ENCODE data around the gene KATNAL2. TPM values are rescaled to one million over a fixed set of nuclear protein-coding genes. Genes with fewer than 3 reads are reported as not detected.

The KATNAL2 gene
- polyA plus RNA-seq, 1 of the 3 experiments (the other 2 are of a cell fraction): 6.5 TPM

DNA sequence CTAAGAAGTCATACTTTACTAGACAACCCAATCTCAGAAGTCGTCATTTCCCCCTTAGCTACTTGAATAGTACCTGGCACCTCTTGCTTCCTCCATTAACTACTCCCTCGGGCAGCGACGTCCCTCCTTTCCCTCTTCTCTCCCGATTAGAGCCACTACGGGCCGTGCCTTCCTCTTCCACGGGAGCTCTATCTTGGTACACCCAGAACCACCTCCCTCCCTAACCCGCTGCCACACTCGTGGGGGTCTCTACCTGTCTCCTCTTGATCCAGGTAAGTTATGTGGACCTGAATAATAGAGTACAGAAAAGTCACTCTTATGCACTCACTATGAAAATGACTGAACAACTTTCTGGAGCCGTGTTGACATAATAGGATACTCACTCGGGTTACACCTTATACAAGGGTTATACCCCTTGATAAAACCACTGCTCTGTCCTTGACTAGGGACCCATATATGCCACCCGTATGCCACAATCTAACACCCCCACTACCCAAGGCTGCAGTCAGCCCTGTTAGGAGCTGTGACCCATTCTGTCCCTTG is 233.5 kb downstream of the KATNAL2 start (continued):
- TF ChIP-seq, protein P1, sequence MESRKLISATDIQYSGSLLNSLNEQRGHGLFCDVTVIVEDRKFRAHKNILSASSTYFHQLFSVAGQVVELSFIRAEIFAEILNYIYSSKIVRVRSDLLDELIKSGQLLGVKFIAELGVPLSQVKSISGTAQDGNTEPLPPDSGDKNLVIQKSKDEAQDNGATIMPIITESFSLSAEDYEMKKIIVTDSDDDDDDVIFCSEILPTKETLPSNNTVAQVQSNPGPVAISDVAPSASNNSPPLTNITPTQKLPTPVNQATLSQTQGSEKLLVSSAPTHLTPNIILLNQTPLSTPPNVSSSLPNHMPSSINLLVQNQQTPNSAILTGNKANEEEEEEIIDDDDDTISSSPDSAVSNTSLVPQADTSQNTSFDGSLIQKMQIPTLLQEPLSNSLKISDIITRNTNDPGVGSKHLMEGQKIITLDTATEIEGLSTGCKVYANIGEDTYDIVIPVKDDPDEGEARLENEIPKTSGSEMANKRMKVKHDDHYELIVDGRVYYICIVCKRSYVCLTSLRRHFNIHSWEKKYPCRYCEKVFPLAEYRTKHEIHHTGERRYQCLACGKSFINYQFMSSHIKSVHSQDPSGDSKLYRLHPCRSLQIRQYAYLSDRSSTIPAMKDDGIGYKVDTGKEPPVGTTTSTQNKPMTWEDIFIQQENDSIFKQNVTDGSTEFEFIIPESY (IDR thresholded peaks at IDR 0.05; ENCODE audit: borderline replicate concordance, low read depth): no peak
- TF ChIP-seq RCOR1 (IDR thresholded peaks at IDR 0.05; ENCODE audit: low read length) (no peak), TCF12 (IDR thresholded peaks at IDR 0.05) (no peak), YY1 (IDR thresholded peaks at IDR 0.05; ENCODE audit: low read depth) (no peak), MEF2A (IDR thresholded peaks at IDR 0.05; ENCODE audit: borderline replicate concordance, low read depth) (no peak), JUND (IDR thresholded peaks at IDR 0.05) (no peak), FOSL2 (IDR thresholded peaks at IDR 0.05; ENCODE audit: borderline replicate concordance, low read depth) (no peak), FOXM1 (IDR thresholded peaks at IDR 0.05; ENCODE audit: low read depth) (no peak), EP300 (IDR thresholded peaks at IDR 0.05; ENCODE audit: borderline replicate concordance in 1 of 2, low read depth in 1 of 2, low read length in 1 of 2) (no peak)
- TF ChIP-seq, protein P2, sequence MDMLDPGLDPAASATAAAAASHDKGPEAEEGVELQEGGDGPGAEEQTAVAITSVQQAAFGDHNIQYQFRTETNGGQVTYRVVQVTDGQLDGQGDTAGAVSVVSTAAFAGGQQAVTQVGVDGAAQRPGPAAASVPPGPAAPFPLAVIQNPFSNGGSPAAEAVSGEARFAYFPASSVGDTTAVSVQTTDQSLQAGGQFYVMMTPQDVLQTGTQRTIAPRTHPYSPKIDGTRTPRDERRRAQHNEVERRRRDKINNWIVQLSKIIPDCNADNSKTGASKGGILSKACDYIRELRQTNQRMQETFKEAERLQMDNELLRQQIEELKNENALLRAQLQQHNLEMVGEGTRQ (IDR thresholded peaks at IDR 0.05; ENCODE audit: borderline replicate concordance, low read depth, low read length): no peak
- TF ChIP-seq, protein P3, sequence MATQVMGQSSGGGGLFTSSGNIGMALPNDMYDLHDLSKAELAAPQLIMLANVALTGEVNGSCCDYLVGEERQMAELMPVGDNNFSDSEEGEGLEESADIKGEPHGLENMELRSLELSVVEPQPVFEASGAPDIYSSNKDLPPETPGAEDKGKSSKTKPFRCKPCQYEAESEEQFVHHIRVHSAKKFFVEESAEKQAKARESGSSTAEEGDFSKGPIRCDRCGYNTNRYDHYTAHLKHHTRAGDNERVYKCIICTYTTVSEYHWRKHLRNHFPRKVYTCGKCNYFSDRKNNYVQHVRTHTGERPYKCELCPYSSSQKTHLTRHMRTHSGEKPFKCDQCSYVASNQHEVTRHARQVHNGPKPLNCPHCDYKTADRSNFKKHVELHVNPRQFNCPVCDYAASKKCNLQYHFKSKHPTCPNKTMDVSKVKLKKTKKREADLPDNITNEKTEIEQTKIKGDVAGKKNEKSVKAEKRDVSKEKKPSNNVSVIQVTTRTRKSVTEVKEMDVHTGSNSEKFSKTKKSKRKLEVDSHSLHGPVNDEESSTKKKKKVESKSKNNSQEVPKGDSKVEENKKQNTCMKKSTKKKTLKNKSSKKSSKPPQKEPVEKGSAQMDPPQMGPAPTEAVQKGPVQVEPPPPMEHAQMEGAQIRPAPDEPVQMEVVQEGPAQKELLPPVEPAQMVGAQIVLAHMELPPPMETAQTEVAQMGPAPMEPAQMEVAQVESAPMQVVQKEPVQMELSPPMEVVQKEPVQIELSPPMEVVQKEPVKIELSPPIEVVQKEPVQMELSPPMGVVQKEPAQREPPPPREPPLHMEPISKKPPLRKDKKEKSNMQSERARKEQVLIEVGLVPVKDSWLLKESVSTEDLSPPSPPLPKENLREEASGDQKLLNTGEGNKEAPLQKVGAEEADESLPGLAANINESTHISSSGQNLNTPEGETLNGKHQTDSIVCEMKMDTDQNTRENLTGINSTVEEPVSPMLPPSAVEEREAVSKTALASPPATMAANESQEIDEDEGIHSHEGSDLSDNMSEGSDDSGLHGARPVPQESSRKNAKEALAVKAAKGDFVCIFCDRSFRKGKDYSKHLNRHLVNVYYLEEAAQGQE (IDR thresholded peaks at IDR 0.05; ENCODE audit: low read depth, low read length): no peak

DNA sequence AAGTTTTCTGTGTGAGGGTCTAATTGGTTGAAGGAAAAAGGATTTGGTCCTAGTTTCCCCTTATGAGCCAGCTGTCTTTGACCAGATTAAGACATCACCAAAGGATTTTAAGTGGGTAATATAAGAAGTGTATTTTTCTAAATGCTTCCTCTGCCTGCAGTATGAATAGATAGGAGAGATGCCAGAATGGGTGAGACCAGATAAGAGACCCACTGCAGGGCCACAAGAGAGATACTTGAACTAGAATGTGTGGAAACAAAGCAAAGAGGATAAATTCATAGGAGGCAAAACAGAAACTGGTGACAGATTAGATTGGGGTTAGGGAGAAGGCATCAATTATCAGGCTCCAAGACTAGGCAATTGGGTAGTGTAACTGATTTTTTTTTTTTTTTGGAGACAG is 234.0 kb downstream of the KATNAL2 start:
- Histone ChIP-seq H4K20me1 (ENCODE audit: insufficient read depth) (no peaks in the 10 kb centered on the region), H3K9ac (peak overlapping the region; percentile 86; the same call in 1 of the 2 replicates), H3K36me3 (replicated peaks in 1 of 2; ENCODE audit: control insufficient read depth in 1 of 2, insufficient read depth in 2 of 2, low read length in 1 of 2) (peaks cover 31 to 34% of the 10 kb centered on the region in 2 experiments), H3K27me3 (ENCODE audit: insufficient read depth) (no peaks in the 10 kb centered on the region), H3K79me2 (ENCODE audit: insufficient read depth) (peaks cover 38% of the 10 kb centered on the region), H3K4me1 (ENCODE audit: control insufficient read depth in 1 of 2, insufficient read depth in 2 of 2, low read depth in 1 of 2, low read length in 1 of 2) (peaks cover 0 to 18% of the 10 kb centered on the region in 2 experiments; a peak in 2 of 4 replicates), H3K4me2 (peak overlapping the region; percentile 96), H2AFZ (ENCODE audit: low read depth) (no peak overlapping the region), H3F3A (replicated peaks; ENCODE audit: insufficient read depth) (peaks cover 7% of the 10 kb centered on the region), H3K4me3 (ENCODE audit: low read depth in 2 of 2, low read length in 1 of 2) (peak overlapping the region; percentile 85 to 93), H3K9me3 (no peaks in the 10 kb centered on the region), H3K9me2 (no peaks in the 10 kb centered on the region), H3K27ac (ENCODE audit: low read depth in 2 of 2, low read length in 1 of 2) (peak overlapping the region; percentile 91 to 98)
- ChIA-PET CTCF (interaction anchor here (0.6 to 2.3 kb wide), 3 partner anchors 53 to 603 kb away, joined by 3 to 15 read pairs (median 4); no protein-coding TSS in a partner anchor), POLR2A (interaction anchor here (1.2 to 2.3 kb wide), 3 partner anchors 17 to 87 kb away, joined by 3 to 10 read pairs (median 4); no protein-coding TSS in a partner anchor)
- DNase-seq: peak; percentile 21
- TF ChIP-seq FOXM1 (IDR thresholded peaks at IDR 0.05; ENCODE audit: low read depth): no peak
- no peak for TF ChIP-seq MXI1 (IDR thresholded peaks at IDR 0.05; ENCODE audit: low read depth, low read length)
- TF ChIP-seq ELF1 (IDR thresholded peaks at IDR 0.05): no peak
- TF ChIP-seq TAF1 (IDR thresholded peaks at IDR 0.05; ENCODE audit: borderline replicate concordance, low read depth, low read length): no peak
- TF ChIP-seq SMC3 (IDR thresholded peaks at IDR 0.05; ENCODE audit: low read depth, low read length): no peak
- TF ChIP-seq POLR2AphosphoS5 (IDR thresholded peaks at IDR 0.05; ENCODE audit: low read depth, low read length): no peak
- TF ChIP-seq NRF1 (IDR thresholded peaks at IDR 0.05; ENCODE audit: low read depth, low read length): no peak
- TF ChIP-seq, protein P3 (IDR thresholded peaks at IDR 0.05; ENCODE audit: low read depth, low read length): no peak
- no peak for TF ChIP-seq RCOR1 (IDR thresholded peaks at IDR 0.05; ENCODE audit: low read length)
- TF ChIP-seq, protein P2 (IDR thresholded peaks at IDR 0.05; ENCODE audit: borderline replicate concordance, low read depth, low read length): no peak
- TF ChIP-seq JUND (IDR thresholded peaks at IDR 0.05): no peak
- no peak for TF ChIP-seq CHD2 (IDR thresholded peaks at IDR 0.05; ENCODE audit: low read length, partially characterized antibody)
- no peak for TF ChIP-seq GATA2 (CRISPR knock-in tag; IDR thresholded peaks at IDR 0.05)
- TF ChIP-seq FOXJ3 (CRISPR knock-in tag; IDR thresholded peaks at IDR 0.05): no peak
